Measurements from ENCODE around the gene CHST3.
"Not testable (repeated sequence)": the region's sequence is repeated elsewhere in the genome, so short reads cannot be mapped to it uniquely, and the experiment has no call there.

Gene CHST3

DNA sequence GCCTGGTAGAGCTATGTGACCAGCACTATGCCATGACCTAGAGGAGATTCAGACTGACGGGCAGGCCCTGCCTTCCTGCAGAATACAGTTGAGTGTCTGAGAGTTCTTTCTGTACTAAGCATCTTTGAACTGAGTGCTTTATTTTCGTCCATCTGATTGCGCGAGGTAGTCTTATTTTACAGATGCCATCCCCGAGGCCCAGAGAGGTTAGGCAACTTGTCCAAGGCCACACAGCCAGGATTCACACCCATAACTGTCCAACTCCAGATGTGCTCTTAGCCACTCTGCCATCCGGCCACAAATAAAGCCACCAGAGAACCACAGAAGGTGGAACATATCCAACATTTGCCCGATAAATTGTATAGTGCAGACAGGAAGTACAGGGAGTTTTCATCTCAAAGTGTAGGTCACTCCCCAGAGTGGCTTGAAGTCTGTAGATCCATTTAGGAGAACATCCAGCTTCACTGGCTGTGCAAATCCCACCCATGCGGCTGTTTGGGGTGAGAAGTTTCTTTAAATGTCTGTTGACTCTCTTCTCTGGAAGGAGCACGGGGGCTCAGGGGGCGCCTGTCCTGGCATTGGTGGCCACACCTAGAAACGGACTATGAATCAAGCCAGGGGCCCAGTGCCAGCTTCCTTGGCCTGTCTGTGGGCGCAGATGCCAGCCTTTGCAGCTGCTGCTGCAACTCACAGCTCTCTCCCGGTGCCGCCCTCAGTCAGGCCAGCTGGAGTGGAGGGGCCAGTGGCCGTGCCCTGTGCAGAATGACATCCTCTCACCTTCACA is 11.1 kb downstream of the CHST3 start:
- DNase-seq, result no peak

DNA sequence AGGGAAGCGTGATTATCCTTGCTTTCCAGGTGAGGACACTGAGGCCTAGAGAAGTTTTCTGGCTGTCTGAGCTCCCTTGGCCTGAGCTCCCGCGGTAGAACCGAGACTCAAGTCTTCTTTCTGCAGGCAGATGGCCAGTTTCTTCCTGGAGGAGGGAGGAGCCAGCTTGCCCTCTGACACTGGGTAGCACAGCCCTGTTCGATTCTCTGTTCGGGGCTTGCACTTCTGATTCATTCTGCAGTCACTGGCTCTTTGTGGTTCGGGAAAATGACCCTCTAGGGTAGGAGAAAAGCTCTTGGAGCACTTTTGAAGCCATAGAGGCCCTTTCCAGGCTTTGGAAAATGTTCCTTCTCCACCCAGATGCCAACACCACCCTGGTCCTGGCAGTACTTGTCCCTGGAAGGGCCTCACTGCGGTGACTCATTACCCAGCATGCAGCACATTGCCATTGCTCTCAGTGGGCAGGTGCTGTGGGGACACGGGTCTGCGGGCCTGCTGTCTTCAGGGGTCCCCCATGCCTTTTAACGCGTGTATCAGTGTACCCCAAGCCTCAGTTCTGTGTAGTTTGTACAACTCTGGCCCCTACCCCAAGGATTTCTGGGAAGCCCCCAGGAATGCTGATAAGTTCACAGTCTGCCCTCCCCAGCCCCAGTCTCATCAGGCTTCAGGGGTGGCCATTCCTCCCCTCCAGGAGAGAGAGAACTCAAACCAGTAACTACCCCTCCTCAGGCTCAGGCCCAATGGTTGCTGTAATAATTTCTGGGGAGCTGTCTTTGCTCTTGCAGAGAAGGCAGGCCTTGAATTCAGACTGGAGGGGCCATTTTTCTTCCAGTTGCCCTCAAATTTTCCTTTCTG is 11.9 kb downstream of the CHST3 start:
- no peak for DNase-seq

DNA sequence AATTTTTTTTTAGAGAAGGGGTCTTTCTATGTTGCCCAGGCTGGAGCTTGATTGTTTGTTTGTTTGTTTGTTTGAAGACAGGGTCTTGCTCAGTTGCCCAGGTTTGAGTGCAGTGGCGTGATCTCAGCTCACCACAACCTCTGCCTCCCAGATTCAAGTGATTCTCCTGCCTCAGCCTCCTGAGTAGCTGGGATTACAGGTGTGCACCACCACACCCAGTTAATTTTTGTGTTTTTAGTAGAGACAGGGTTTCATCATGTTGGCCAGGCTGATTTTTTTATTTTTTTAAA is 13.4 kb downstream of the CHST3 start:
- not testable (repeated sequence) for DNase-seq

DNA sequence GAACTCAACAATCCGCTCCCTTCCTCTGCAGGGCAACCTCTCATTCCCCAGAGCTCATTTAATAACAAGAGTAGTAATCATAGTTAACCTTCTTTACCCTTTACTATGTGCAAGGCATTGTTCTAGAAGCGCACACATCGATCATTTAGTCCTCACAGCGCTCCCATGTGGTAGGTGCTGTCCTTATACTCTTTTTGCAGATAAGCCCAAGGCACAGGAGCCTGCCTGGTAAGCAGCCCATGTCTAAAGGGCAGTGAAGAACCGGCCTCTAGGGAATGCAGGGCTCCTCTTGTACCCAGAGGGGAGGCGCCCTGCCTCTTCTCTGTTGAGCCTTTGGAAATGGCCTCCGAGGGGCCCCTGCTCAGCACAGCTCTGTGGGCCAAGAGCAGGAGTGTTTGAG is 14.3 kb downstream of the CHST3 start:
- no peak for DNase-seq

DNA sequence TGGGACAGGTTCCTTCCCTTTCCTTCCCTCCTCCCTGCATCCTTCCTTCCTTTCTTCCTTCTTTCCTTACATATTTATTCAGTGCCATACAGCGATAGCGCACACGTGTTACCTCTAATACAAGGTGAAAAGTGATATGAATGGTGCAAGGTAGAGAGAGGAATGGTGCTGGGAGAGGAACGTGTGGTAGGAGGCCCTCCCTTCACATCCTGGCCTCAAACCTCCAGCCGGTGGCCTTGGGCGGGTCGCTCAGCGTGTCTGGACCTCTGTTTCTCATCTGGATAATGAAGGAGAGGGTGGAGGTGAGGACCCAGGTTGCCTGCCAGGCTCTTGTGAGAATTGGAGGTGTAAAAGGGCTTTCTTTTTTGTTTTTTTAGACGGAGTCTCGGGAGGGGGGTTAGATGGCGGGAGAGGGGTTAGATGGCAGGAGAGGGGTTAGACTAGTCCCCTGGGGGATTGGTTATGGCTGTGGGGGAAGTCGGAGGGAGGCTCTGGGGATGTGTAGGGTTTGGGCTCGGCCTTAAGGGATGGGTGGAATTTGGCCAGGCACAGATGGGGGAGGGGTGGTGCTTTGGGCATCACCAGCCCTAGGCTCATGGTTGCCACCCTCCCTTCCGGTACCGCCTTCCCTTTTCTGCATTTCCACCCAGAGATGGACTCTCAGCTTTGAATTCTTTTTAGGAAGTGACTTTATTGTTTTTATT is 14.9 kb downstream of the CHST3 start:
- no peak for DNase-seq

DNA sequence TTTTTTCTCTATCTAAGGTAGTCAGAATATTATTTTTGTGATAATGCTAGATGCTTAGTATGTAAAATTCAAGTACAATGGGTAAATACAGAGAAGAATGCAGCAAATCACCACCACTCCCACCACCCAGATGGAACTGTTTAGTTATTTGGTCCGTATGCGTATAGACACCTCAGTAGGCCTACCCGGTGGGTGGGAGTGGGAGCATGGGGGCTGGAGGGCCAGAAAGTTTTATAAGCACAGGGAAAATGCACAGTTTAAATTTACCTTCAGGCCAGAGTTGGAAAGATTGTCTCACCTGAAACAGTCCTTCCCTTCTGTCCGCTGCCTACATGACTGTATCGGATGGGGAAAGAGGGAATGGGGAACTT is 15.5 kb downstream of the CHST3 start:
- DNase-seq, result no peak

DNA sequence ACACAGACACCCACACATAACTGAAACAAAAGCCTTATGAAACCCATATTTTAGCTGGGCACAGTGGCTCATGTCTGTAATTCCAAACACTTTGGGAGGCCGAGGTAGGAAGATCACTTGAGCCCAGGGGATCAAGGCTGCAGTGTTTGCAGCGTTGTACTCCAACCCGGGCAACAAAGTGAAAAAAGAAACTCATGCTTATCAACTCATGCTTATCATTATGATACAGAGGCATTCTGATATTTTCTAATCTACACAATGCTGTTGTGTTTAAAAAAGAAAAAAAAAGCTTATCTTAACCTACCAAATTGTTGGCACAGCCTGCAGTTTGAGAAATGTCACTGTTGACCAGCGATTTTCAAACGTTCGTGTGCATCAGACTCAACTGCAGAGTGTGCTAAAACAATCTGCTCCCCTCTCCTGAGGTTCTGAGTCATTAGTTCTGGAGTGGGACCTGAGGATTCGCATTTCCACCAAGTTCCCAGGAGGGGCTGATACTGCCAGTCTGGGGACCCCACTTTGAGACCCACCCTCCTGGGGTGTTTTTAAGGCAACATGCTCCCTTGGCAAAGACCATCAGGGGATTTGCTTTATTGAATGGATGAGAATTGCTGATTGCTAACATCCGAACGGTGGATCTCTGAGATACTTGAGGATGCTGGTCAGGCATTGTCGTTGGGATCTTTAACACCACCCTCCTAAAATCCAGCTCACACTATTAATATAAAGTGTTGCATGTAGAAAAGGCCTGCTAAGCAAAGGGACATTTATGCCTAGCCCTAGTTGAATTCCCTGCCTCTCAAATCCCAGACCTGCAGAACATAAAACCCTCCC is 16.2 kb downstream of the CHST3 start:
- DNase-seq, result no peak

DNA sequence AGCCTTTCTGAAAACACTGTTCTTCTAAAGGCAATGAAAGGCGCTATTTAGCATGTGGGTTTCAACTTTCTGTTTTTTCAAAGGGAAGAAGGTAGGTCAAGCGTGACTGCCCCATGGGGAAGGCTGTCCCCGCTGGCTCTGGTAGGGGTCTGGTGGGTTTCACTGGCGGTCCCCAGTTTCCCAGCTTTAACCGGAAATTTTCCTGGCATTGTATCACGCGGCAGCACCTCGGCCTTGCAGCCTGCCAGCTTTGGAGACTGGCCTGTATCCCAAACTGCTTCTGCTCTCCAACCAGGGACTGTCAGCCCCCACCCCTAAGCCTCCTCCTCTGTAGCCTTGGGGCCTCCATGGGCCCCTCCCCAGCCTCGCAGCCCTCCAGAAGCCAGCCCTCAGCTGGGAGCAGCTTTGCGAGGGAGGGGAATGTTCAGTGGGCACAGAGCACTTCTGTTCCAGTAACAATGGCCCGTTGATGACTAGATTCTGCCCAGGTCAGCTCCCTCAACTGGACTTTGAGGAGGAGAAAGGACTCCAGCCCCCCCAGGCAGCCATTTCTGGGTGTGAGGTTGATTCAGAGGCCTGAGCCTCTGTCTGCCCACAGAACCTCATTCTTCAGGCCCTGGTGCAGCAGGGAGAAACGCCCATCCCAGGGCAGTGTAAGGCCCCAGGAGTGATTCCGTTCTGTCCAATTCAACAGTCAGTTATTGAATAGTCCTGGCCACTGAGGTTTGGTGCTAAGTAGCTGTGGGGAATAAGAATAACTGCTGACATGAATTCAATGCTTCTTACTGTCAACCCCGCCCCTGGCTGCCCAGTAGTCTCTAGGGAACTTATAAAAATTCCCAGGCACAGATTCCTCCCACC is 17.1 kb downstream of the CHST3 start:
- DNase-seq, result no peak

DNA sequence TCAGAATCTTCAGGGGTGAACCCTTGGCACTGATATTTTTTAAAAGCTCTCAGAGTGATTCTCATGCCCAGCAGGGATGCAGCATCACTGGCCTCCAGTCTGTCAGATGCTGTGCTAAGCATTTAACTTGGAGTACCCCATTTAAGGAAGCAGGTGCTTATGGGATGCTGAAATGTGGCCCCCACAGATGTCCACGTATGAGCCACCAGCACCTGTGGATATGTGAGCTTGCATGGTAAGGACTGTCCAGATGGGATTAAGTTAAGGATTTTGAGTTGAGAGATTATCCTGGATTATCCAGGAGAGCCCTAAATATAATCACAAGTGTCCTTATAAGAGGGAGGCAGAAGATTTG is 17.7 kb downstream of the CHST3 start:
- no peak for DNase-seq

DNA sequence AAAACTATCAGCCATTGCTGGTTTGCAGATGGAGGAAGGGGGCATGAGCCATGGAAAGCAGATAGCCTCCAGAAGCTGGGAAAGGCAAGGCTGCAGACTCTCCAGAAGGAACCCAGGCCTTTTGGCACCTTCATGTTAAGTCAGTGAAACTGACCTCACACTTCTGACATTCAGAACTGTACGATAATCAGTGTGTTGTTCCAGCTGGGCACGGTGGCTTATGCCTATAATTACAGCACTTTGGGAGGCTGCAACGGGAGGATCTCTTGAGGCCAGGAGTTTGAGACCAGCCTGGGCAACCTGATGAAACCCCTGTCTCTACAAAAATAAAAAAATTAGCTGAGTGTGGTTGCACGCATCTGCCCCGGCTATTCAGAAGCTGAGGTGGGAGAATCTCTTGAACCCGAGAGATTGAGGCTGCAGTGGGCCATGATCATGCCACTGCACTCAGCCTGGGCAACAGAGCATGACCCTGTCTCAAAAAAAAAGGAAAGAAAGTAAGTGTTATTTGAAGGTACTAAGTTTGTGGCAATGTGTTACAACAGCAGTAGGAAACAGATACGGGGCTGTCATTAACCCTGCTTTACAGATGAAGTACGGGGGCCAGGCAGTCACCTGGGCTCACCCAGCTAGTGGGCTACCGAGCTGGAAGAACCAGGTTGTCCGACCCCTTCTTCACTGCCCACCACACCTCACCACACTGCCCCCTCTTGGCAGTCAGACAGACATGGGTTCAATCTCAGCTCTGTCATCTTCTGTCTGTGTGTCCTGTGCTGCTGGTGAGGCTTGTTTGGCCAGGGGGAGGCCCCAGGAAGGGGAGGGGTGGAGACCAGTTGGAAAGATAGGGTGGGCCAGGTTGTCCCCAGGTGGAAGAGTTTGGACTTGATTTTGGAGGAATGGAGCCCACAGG is 18.3 kb downstream of the CHST3 start:
- no peak for DNase-seq

DNA sequence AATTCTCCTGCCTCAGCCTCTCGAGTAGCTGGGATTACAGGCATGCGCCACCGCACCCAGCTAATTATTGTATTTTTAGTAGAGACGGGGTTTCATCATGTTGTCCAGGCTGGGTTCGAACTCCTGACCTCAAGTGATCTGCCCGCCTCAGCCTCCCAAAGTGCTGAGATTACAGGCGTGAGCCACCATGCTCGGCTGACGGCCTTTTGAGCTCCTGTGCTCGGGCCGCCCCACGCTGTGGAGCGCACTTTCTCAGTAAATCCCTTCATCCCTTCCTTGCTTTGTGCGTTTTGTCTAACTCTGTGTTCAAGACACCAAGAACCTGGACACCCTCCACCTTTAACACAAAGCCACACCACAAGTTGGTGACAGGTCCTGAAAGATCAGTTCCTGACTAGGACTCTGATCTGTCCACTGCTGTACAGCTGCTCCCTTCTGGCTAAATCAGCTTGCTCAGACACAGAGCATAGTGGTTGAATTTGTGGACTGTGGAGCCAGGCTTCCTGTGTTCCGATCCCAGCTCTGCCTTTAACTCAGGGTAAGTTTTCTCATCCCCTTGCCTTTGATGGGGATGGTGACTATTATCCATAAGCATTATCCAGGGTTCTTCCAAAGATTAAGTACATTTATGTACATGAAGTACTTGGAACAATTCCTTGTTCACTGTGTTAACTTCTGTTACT is 20.1 kb downstream of the CHST3 start:
- DNase-seq, result no peak

DNA sequence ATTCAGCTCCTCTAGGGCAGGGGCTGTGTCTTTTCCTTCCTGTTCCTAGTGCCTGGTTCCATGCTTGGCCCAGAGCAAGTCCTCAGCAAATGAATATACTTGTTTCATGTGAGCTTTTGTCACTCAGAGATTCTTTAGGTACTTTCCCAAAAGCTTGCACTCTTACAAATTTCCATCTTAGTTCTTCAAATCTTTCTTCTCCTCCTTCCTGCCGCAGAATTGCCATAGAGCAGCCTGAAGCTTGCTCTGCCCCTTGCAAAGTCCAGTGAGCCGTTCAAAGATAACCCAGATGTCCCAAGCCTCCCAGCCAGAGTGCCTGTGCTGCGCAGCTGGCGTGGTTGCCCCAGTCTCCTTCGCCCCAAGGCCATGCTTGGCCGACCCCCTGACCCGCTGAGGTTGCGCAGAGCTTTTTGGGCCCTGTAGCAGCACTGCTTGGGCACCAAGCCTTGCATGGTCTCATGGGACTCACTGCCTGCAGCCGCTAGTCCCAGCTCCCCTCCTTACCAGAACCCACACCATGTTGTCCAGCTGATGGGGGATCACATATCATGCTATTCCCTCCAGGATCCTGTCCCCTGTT is 20.7 kb downstream of the CHST3 start:
- no peak for DNase-seq

DNA sequence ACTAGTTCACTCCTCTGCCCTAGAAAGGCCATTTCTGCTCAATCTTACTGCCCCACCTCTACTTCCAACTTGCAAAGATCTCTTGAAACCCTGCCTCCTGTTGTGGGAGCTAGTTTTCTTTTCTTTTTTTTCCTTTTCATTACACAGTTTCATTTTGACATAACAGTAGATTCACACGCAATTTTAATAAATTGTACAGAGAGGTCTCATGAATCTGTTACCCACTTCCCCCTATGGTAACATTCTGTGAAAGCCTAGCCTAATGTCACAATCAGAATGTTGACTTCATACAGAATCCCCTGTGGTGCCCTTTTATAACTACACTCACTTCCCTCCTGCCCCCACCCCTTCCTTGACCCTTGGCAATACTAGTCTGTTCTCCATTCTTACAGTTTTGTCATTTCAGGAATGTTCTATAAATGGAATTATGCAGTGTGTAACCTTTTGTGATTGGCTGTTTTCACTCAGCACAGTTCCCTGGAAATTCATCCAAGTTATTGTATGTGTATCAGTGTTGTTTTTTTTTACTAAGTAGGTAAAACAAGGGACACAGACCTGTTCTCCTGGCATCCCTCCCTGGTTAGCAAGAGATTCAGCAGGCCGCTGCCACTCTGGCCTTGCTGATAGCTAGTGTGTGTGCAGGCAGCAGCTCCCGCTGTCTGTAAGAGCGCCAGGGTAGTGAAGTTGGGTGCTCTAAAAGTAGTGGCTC is 21.5 kb downstream of the CHST3 start:
- DNase-seq, result no peak

DNA sequence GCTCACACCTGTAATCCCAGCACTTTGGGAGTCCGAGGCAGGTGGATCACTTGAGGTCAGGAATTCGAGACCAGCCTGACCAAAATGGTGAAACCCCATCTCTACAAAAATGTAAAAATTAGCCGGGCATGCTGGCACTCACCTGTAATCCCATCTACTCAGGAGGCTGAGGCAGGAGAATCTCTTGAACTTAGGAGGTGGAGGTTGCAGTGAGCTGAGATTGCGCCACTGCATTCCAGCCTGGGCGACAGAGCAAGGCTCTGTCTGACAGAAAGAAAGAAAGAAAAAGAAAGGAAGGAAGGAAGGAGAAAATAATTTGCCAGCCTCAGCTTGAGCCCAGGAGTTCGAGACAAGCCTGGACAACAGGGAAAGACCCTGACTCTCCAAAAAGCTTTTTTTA is 24.7 kb downstream of the CHST3 start:
- not testable (repeated sequence) for DNase-seq

DNA sequence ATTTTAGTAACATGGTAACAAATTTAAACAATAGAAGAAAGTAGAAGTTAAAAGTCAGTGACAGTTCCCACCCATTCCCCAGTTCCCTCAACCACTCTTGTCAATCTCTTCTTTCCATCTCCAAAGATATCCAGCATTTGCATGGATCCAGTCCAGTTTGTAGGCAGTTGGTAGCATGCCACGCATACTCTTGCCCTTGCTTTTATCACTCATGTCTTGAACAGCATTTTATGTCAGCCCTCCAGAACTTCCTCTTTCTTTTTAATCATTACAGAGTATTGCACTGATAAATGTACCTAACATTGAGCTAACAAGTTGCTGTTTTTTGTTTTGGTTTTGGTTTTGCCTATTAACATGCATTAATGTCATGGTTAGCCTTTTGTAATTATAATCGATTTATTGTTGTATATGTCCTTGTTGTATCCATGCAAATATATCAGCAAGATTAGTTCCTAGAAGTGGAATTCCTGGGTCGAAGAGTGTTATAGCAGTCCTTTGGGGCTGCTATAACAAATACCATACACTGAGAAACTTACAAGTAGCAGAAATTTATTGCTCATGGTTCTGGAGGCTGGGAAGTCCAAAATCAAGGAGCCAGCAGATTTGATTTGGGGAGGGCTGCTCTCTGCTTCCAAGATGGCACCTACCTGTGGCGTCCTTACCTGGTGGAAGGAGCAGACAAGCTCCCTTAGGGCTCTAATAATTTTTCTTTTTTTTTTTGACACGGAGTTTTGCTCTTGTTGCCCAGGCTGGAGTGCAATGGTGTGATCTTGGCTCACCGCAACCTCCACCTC is 25.7 kb downstream of the CHST3 start:
- no peak for DNase-seq

DNA sequence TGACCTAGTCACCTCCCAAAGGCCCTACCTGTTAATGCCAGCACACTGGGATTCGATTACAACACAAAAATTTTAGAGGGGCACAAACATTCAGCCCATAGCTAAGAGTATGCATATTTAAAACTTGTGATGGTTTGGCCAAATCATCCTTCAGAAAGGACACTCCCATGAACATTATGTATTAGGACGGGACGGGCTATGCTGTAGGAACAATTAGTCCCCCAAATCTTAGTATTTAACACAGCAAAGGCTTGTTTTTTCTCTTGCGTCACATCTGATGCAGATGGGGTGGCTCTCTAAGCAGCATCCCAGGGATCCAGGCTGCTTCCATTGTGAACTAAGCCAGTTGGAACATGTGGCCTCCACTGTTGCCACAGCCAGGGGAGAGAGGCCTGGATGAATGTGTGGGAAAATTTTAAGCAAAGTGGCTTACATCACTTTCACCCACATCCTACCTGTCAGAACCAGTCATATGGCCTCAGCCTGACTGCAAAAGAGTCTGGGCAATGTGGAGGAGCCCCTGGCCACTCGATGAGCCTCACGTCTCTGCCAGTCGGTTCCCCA is 26.6 kb downstream of the CHST3 start:
- DNase-seq, result no peak

DNA sequence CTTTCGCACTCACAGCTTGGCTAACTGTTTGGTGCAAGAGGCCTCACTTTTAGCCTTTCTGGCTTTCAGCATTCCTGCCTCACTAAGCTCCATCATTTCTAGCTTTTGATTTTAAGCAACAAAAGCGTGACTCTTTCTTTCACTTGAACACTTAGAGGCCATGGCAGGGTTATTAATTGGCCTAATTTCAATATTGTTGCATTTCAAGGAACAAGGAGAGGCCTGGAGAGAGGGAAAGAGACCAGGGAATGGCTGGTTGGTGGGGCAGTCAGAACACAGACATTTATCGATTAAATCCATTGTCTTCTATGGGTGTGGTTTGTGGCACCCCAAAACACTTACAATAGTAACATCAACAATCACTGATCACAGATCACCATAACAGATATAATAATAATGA is 31.3 kb downstream of the CHST3 start:
- DNase-seq, result no peak

Measured in COR-L47 (cell line).